ENCODE measurements around the gene HECTD4. TPM values are rescaled to one million over a fixed set of nuclear protein-coding genes. Genes with fewer than 3 reads are reported as not detected.

Gene HECTD4
- total RNA-seq, 1 donor: 37.1 TPM

GRCh38 chr12:112176321-112177010, 205.8 kb downstream of the HECTD4 start:
- H3K4me3 ChIP-seq (ENCODE audit: low read depth, low read length): no peak overlapping the region
- no peak for TF ChIP-seq CTCF (IDR thresholded peaks at IDR 0.05; ENCODE audit: insufficient read depth, low read depth, low read length)
- no peak for DNase-seq (ENCODE audit: low read depth)

GRCh38 chr12:112175361-112176155, 206.7 kb downstream of the HECTD4 start:
- no peak for TF ChIP-seq CTCF (IDR thresholded peaks at IDR 0.05; ENCODE audit: insufficient read depth, low read depth, low read length)
- DNase-seq (ENCODE audit: low read depth): no peak
- no peak overlapping the region for H3K4me3 ChIP-seq (ENCODE audit: low read depth, low read length)

- H3K4me3 ChIP-seq (ENCODE audit: low read depth, low read length): no peak overlapping the region
- no peak for DNase-seq (ENCODE audit: low read depth)
- TF ChIP-seq CTCF (IDR thresholded peaks at IDR 0.05; ENCODE audit: insufficient read depth, low read depth, low read length): no peak
These were observed 209.5 kb downstream of the HECTD4 start for GRCh38 chr12:112172556-112173324.

- no peak overlapping the region for H3K4me3 ChIP-seq (ENCODE audit: low read depth, low read length)
- no peak for TF ChIP-seq CTCF (IDR thresholded peaks at IDR 0.05; ENCODE audit: insufficient read depth, low read depth, low read length)
- DNase-seq (ENCODE audit: low read depth): no peak
These were observed 211.1 kb downstream of the HECTD4 start for GRCh38 chr12:112170971-112171596.

- H3K4me3 ChIP-seq (ENCODE audit: low read depth, low read length): no peak overlapping the region
- peak; percentile 15 for DNase-seq (ENCODE audit: low read depth)
- TF ChIP-seq CTCF (IDR thresholded peaks at IDR 0.05; ENCODE audit: insufficient read depth, low read depth, low read length): peak; percentile 70
These were observed 211.9 kb downstream of the HECTD4 start for GRCh38 chr12:112170376-112170775.

- no peak overlapping the region for H3K4me3 ChIP-seq (ENCODE audit: low read depth, low read length)
- TF ChIP-seq CTCF (IDR thresholded peaks at IDR 0.05; ENCODE audit: insufficient read depth, low read depth, low read length): no peak
- no peak for DNase-seq (ENCODE audit: low read depth)
These were observed 212.3 kb downstream of the HECTD4 start for GRCh38 chr12:112169966-112170365.

Measured in fibroblast of villous mesenchyme (primary cell).